ENCODE results near the gene ABCC1.
A peak's percentile ranks its signal among the peaks of the same experiment; 100 is the strongest.

ABCC1 gene

GRCh38 chr16:16010194-16010593 is 60.8 kb downstream of the ABCC1 start:
- DNase-seq (ENCODE audit: extremely low spot score): no peak
- no peak for TF ChIP-seq FOXA1 (IDR thresholded peaks at IDR 0.05)
- no peak for TF ChIP-seq ELF4 (IDR thresholded peaks at IDR 0.05)
- no peak for TF ChIP-seq L3MBTL2 (conservative IDR thresholded peaks at IDR 0.05)
- no peak for TF ChIP-seq SUZ12 (IDR thresholded peaks at IDR 0.05)
- TF ChIP-seq TARDBP (IDR thresholded peaks at IDR 0.05): no peak
- TF ChIP-seq LEF1 (IDR thresholded peaks at IDR 0.05; ENCODE audit: borderline replicate concordance): no peak
- no peak for TF ChIP-seq ZNF384 (IDR thresholded peaks at IDR 0.05)
- TF ChIP-seq FOXK2 (IDR thresholded peaks at IDR 0.05): no peak
- no peak for TF ChIP-seq HDGF (IDR thresholded peaks at IDR 0.05; ENCODE audit: borderline replicate concordance)
- TF ChIP-seq NFRKB (IDR thresholded peaks at IDR 0.05): no peak
- TF ChIP-seq ARNT (IDR thresholded peaks at IDR 0.05): no peak
- no peak for TF ChIP-seq PKNOX1 (IDR thresholded peaks at IDR 0.05)
- TF ChIP-seq FOXM1 (IDR thresholded peaks at IDR 0.05; ENCODE audit: borderline replicate concordance): no peak
- TF ChIP-seq SP1 (IDR thresholded peaks at IDR 0.05): no peak
- no peak for TF ChIP-seq CTBP1 (IDR thresholded peaks at IDR 0.05; ENCODE audit: borderline replicate concordance)
- TF ChIP-seq BHLHE40 (IDR thresholded peaks at IDR 0.05; ENCODE audit: borderline replicate concordance): no peak
- POLR2A ChIA-PET: no interaction called here
- CTCF ChIA-PET: no interaction called here

- ChIA-PET CTCF (no interaction called here), POLR2A (no interaction called here)
- no peak for DNase-seq (ENCODE audit: extremely low spot score)
- TF ChIP-seq NFRKB (IDR thresholded peaks at IDR 0.05): no peak
- TF ChIP-seq LEF1 (IDR thresholded peaks at IDR 0.05; ENCODE audit: borderline replicate concordance): no peak
- TF ChIP-seq BHLHE40 (IDR thresholded peaks at IDR 0.05; ENCODE audit: borderline replicate concordance): no peak
Observed at GRCh38 chr16:16012144-16012543, 62.7 kb downstream of the ABCC1 start.

GRCh38 chr16:16013812-16014211 is 64.4 kb downstream of the ABCC1 start:
- no peak for TF ChIP-seq ARNT (IDR thresholded peaks at IDR 0.05)
- no peak for TF ChIP-seq FOXM1 (IDR thresholded peaks at IDR 0.05; ENCODE audit: borderline replicate concordance)
- no peak for TF ChIP-seq BHLHE40 (IDR thresholded peaks at IDR 0.05; ENCODE audit: borderline replicate concordance)
- TF ChIP-seq TARDBP (IDR thresholded peaks at IDR 0.05): no peak
- TF ChIP-seq L3MBTL2 (conservative IDR thresholded peaks at IDR 0.05): no peak
- ChIA-PET CTCF (no interaction called here), POLR2A (interaction anchor here (2.1 kb wide), 1 partner anchor 125 kb away, joined by 6 read pairs; the partner anchor contains the start of gene CEP20)
- no peak for DNase-seq (ENCODE audit: extremely low spot score)

GRCh38 chr16:16014329-16015224 is 65.2 kb downstream of the ABCC1 start:
- ChIA-PET POLR2A (interaction anchor here (2.1 kb wide), 1 partner anchor 126 kb away, joined by 6 read pairs; the partner anchor contains the start of gene CEP20), CTCF (no interaction called here)
- no peak for DNase-seq (ENCODE audit: extremely low spot score)

GRCh38 chr16:16015849-16016248 is 66.4 kb downstream of the ABCC1 start:
- CTCF ChIA-PET: no interaction called here
- TF ChIP-seq SP1 (IDR thresholded peaks at IDR 0.05): no peak
- TF ChIP-seq CTBP1 (IDR thresholded peaks at IDR 0.05; ENCODE audit: borderline replicate concordance): no peak
- no peak for TF ChIP-seq ELF4 (IDR thresholded peaks at IDR 0.05)
- TF ChIP-seq FOXA1 (IDR thresholded peaks at IDR 0.05): no peak
- no peak for TF ChIP-seq ZNF384 (IDR thresholded peaks at IDR 0.05)
- TF ChIP-seq PKNOX1 (IDR thresholded peaks at IDR 0.05): no peak
- no peak for TF ChIP-seq FOXK2 (IDR thresholded peaks at IDR 0.05)
- TF ChIP-seq L3MBTL2 (conservative IDR thresholded peaks at IDR 0.05): no peak
- no peak for TF ChIP-seq BHLHE40 (IDR thresholded peaks at IDR 0.05; ENCODE audit: borderline replicate concordance)
- no peak for TF ChIP-seq TARDBP (IDR thresholded peaks at IDR 0.05)
- no peak for DNase-seq (ENCODE audit: extremely low spot score)
- POLR2A ChIA-PET: interaction anchor here (2.1 kb wide), 1 partner anchor 127 kb away, joined by 6 read pairs; the partner anchor contains the start of gene CEP20

More at GRCh38 chr16:16014329-16015224, 65.2 kb downstream of the ABCC1 start:
- TF ChIP-seq L3MBTL2 (conservative IDR thresholded peaks at IDR 0.05) (no peak), ZNF384 (IDR thresholded peaks at IDR 0.05) (peak; percentile 55; the same call in 1 of the 2 replicates)

- POLR2A ChIA-PET: no interaction called here
- TF ChIP-seq HDGF (IDR thresholded peaks at IDR 0.05; ENCODE audit: borderline replicate concordance) (no peak), BHLHE40 (IDR thresholded peaks at IDR 0.05; ENCODE audit: borderline replicate concordance) (no peak), FOXM1 (IDR thresholded peaks at IDR 0.05; ENCODE audit: borderline replicate concordance) (no peak), NFRKB (IDR thresholded peaks at IDR 0.05) (no peak), L3MBTL2 (conservative IDR thresholded peaks at IDR 0.05) (no peak), TARDBP (IDR thresholded peaks at IDR 0.05) (no peak), FOXK2 (IDR thresholded peaks at IDR 0.05) (no peak), ARNT (IDR thresholded peaks at IDR 0.05) (no peak), LEF1 (IDR thresholded peaks at IDR 0.05; ENCODE audit: borderline replicate concordance) (no peak), FOXA1 (IDR thresholded peaks at IDR 0.05) (no peak), ELF4 (IDR thresholded peaks at IDR 0.05) (no peak), PKNOX1 (IDR thresholded peaks at IDR 0.05) (no peak), SP1 (IDR thresholded peaks at IDR 0.05) (no peak), ZNF384 (IDR thresholded peaks at IDR 0.05) (no peak), SUZ12 (IDR thresholded peaks at IDR 0.05) (no peak), CTBP1 (IDR thresholded peaks at IDR 0.05; ENCODE audit: borderline replicate concordance) (no peak)
- no peak for DNase-seq (ENCODE audit: extremely low spot score)
- CTCF ChIA-PET: no interaction called here
Observed at GRCh38 chr16:16016388-16016964, 67.1 kb downstream of the ABCC1 start.

All from HEK293T (cell line).